Measurements from ENCODE around the gene PLK3. TPM values are rescaled to one million over a fixed set of nuclear protein-coding genes. Genes with fewer than 3 reads are reported as not detected.

The PLK3 gene
- total and polyA plus RNA-seq, 10 of the 15 experiments (the other 5 are each of a cell fraction or from before 2014, with no cell fraction given), result 1.5 to 23.2 (median 12.1) TPM

- no peak for DNase-seq (ENCODE audit: low read depth, low spot score)
- no peak overlapping the region for H3K4me2 ChIP-seq (ENCODE audit: control insufficient read depth, insufficient read depth)
- FAIRE-seq, result no peak
- ChIA-PET POLR2A (interaction anchor here (1.0 to 1.7 kb wide), 3 partner anchors 9 to 55 kb away, joined by 3 to 4 read pairs (median 4); partner anchors contain the start of gene RPS8), RAD21 (ENCODE audit: unreplicated experiment) (interaction anchor here (0.8 to 1.1 kb wide), 2 partner anchors 22 to 31 kb away, joined by 3 to 4 read pairs; partner anchors contain the start of gene PLK3), CTCF (interaction anchor here (1.0 to 1.9 kb wide), 5 partner anchors 31 to 183 kb away, joined by 3 to 5 read pairs (median 4); partner anchors contain the start of genes HECTD3 and PLK3), SMC1A (ENCODE audit: uncharacterized antibody, unreplicated experiment) (interaction anchor here (0.7 to 3.0 kb wide), 8 partner anchors 9 to 662 kb away, joined by 3 to 9 read pairs (median 4); partner anchors contain the start of genes PLK3 and UROD)
- no peaks in the 10 kb centered on the region for H4K20me1 ChIP-seq (ENCODE audit: control insufficient read depth, insufficient read depth)
- no peak overlapping the region; the same call in 1 of the 2 replicates for H2AFZ ChIP-seq (ENCODE audit: control insufficient read depth, low read depth, low read length)
- no peaks in the 10 kb centered on the region for H3K9me3 ChIP-seq (replicated peaks; ENCODE audit: control insufficient read depth, insufficient read depth, low read length)
- no peaks in the 10 kb centered on the region for H3K36me3 ChIP-seq (ENCODE audit: control insufficient read depth in 2 of 2, insufficient read depth in 2 of 2, low read length in 1 of 2)
- intact Hi-C loops (cut with micrococcal nuclease; ENCODE audit: unreplicated experiment) (loop anchor here (10.0 kb wide), 1 partner anchor 154 kb away; the partner anchor contains the start of gene EIF2B3), in situ Hi-C loops (cut with MboI) (loop anchor here (5.0 kb wide), 1 partner anchor 471 kb away; no protein-coding TSS in a partner anchor)
- peak; percentile 18; the same call in 2 of the 3 replicates for ATAC-seq
- H3K27ac ChIP-seq (ENCODE audit: control insufficient read depth, insufficient read depth), result no peak overlapping the region
- no peak overlapping the region for H3K9ac ChIP-seq (ENCODE audit: control insufficient read depth, insufficient read depth, low read length)
- H3K4me1 ChIP-seq (ENCODE audit: control insufficient read depth, insufficient read depth, low read length), result no peaks in the 10 kb centered on the region
- no peak overlapping the region for H3K4me3 ChIP-seq
- BruUV-seq (replicated peaks), result no TSS peak
- 49% methylated on average over 10 of the region's 10 CpGs for WGBS (ENCODE audit: insufficient coverage, insufficient replicate concordance, low lambda C conversion rate, missing lambda C conversion rate)
- TF ChIP-seq HDGF (IDR thresholded peaks at IDR 0.05) (no peak), EGR1 (IDR thresholded peaks at IDR 0.05; ENCODE audit: borderline replicate concordance in 1 of 2, low read depth in 2 of 2, low read length in 2 of 2) (no peak), BCLAF1 (IDR thresholded peaks at IDR 0.05) (no peak), YBX1 (IDR thresholded peaks at IDR 0.05) (no peak), SMAD5 (IDR thresholded peaks at IDR 0.05; ENCODE audit: low read depth) (no peak), NR2C2 (IDR thresholded peaks at IDR 0.05; ENCODE audit: borderline replicate concordance, control insufficient read depth, insufficient read length, low read depth) (no peak), ZNF274 (IDR thresholded peaks at IDR 0.05; ENCODE audit: insufficient read depth, insufficient read length) (no peak), SREBF1 (IDR thresholded peaks at IDR 0.05; ENCODE audit: low read length) (no peak), ZNF207 (IDR thresholded peaks at IDR 0.05; ENCODE audit: borderline replicate concordance) (no peak), PML (IDR thresholded peaks at IDR 0.05; ENCODE audit: low read length) (no peak), ZBED1 (IDR thresholded peaks at IDR 0.05; ENCODE audit: borderline replicate concordance) (no peak), ZNF687 (IDR thresholded peaks at IDR 0.05) (no peak), STAT1 (conservative IDR thresholded peaks at IDR 0.05) (no peak), BCL11A (IDR thresholded peaks at IDR 0.05; ENCODE audit: low read depth, low read length) (no peak), NFXL1 (IDR thresholded peaks at IDR 0.05; ENCODE audit: borderline replicate concordance) (no peak), RBBP5 (conservative IDR thresholded peaks at IDR 0.05) (no peak)
- TF ChIP-seq, protein P1, sequence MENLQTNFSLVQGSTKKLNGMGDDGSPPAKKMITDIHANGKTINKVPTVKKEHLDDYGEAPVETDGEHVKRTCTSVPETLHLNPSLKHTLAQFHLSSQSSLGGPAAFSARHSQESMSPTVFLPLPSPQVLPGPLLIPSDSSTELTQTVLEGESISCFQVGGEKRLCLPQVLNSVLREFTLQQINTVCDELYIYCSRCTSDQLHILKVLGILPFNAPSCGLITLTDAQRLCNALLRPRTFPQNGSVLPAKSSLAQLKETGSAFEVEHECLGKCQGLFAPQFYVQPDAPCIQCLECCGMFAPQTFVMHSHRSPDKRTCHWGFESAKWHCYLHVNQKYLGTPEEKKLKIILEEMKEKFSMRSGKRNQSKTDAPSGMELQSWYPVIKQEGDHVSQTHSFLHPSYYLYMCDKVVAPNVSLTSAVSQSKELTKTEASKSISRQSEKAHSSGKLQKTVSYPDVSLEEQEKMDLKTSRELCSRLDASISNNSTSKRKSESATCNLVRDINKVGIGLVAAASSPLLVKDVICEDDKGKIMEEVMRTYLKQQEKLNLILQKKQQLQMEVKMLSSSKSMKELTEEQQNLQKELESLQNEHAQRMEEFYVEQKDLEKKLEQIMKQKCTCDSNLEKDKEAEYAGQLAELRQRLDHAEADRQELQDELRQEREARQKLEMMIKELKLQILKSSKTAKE (IDR thresholded peaks at IDR 0.05; ENCODE audit: low read depth, poor library complexity, severe bottlenecking), result no peak
- H3K27me3 ChIP-seq (replicated peaks in 1 of 2; ENCODE audit: control insufficient read depth in 2 of 2, insufficient read depth in 2 of 2, low read length in 1 of 2), result no peaks in the 10 kb centered on the region; a peak in 1 of 4 replicates
- H3K79me2 ChIP-seq (ENCODE audit: control insufficient read depth, insufficient read depth, low read length), result no peaks in the 10 kb centered on the region
These were observed 30.7 kb downstream of the PLK3 start for GRCh38 chr1:44830900-44831304.

Measured in GM12878 (cell line).